ENCODE measurements around the gene CDKN2C. TPM values are rescaled to one million over a fixed set of nuclear protein-coding genes. Genes with fewer than 3 reads are reported as not detected.
"Not testable (repeated sequence)": the region's sequence is repeated elsewhere in the genome, so short reads cannot be mapped to it uniquely, and the experiment has no call there.

CDKN2C gene
- total and polyA plus RNA-seq, 9 donors = 17.4 to 65.6 (median 33.7) TPM

- no peaks in the 10 kb centered on the region for H3K36me3 ChIP-seq
- no peaks in the 10 kb centered on the region for H3K4me1 ChIP-seq (ENCODE audit: insufficient read depth)
- DNase-seq = no peak
- no peaks in the 10 kb centered on the region for H3K27me3 ChIP-seq
- H3K4me3 ChIP-seq = no peak overlapping the region
- intact Hi-C loops (cut with DNase I) = loop anchor here in 2 of 4 donors (5.0 to 10.0 kb wide), 2 partner anchors 223 to 250 kb away; no protein-coding TSS in a partner anchor
- no peak for TF ChIP-seq POLR2A (IDR thresholded peaks at IDR 0.05)
- TF ChIP-seq, protein P1, sequence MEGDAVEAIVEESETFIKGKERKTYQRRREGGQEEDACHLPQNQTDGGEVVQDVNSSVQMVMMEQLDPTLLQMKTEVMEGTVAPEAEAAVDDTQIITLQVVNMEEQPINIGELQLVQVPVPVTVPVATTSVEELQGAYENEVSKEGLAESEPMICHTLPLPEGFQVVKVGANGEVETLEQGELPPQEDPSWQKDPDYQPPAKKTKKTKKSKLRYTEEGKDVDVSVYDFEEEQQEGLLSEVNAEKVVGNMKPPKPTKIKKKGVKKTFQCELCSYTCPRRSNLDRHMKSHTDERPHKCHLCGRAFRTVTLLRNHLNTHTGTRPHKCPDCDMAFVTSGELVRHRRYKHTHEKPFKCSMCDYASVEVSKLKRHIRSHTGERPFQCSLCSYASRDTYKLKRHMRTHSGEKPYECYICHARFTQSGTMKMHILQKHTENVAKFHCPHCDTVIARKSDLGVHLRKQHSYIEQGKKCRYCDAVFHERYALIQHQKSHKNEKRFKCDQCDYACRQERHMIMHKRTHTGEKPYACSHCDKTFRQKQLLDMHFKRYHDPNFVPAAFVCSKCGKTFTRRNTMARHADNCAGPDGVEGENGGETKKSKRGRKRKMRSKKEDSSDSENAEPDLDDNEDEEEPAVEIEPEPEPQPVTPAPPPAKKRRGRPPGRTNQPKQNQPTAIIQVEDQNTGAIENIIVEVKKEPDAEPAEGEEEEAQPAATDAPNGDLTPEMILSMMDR (IDR thresholded peaks at IDR 0.05) = no peak
- no peak for TF ChIP-seq EP300 (IDR thresholded peaks at IDR 0.05)
- H3K27ac ChIP-seq = no peak overlapping the region
- no peaks in the 10 kb centered on the region for H3K9me3 ChIP-seq
Measured at GRCh38 chr1:50934838-50935237, 35.2 kb upstream of the CDKN2C start.

DNA sequence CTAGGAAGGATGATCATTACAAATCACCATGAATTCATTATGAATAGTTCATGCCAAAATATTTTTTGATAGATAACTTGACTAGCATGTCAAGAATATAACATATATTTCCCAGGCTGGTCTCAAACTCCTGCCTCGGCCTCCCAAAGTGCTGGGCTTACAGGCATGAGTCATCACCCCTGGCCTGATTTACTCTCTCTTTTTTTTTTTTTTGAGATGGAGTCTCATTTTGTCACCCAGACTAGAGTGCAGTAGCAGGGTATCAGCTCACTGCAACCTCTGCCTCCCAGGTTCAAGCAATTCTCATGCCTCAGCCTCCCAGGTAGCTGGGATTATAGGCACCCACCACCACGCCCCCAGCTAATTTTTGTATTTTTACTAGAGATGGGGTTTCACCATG is 34.8 kb upstream of the CDKN2C start:
- H3K4me1 ChIP-seq (ENCODE audit: insufficient read depth); H3K36me3 ChIP-seq; H3K27me3 ChIP-seq; DNase-seq; H3K27ac ChIP-seq; H3K9me3 ChIP-seq; H3K4me3 ChIP-seq: not testable (repeated sequence)
- intact Hi-C loops (cut with DNase I) = loop anchor here in 1 of 4 donors (10.0 kb wide), 1 partner anchor 250 kb away; no protein-coding TSS in a partner anchor
- 91 to 97% (median 96%) methylated on average over 2 of the region's 2 CpGs for WGBS, 3 donors

GRCh38 chr1:50936321-50936720 is 33.7 kb upstream of the CDKN2C start:
- H3K4me3 ChIP-seq = no peak overlapping the region
- no peaks in the 10 kb centered on the region for H3K9me3 ChIP-seq
- no peak for DNase-seq
- H3K4me1 ChIP-seq (ENCODE audit: insufficient read depth) = no peaks in the 10 kb centered on the region
- H3K27me3 ChIP-seq = no peaks in the 10 kb centered on the region
- TF ChIP-seq POLR2A (IDR thresholded peaks at IDR 0.05) = no peak
- TF ChIP-seq, protein P1 (IDR thresholded peaks at IDR 0.05) = no peak
- no peak for TF ChIP-seq EP300 (IDR thresholded peaks at IDR 0.05)
- H3K36me3 ChIP-seq = no peaks in the 10 kb centered on the region
- WGBS, 3 donors = 60 to 85% (median 60%) methylated on average over 2 of the region's 2 CpGs
- H3K27ac ChIP-seq = no peak overlapping the region
- intact Hi-C loops (cut with DNase I) = loop anchor here in 1 of 4 donors (10.0 kb wide), 1 partner anchor 248 kb away; no protein-coding TSS in a partner anchor

DNA sequence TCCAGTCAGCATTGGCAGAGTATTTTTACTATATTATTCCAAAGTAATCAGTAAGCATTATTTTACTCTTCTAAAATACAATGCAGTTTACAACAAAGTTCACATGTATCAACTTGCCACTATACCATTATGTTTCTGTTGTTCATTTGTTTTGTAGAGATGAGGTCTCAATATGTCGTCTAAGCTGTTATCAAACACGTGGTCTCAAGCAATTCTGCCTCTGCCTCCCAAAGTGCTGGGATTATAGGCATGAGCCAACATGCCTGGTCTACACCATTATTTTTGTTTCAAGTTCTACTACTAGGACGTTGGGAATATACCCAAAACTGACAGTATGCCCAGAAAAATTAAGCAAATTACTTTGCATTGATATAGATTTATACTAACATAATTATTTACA is 29.8 kb upstream of the CDKN2C start:
- Histone ChIP-seq H3K4me1 (ENCODE audit: insufficient read depth) (no peaks in the 10 kb centered on the region), H3K27me3 (no peaks in the 10 kb centered on the region), H3K4me3 (no peak overlapping the region), H3K27ac (no peak overlapping the region), H3K9me3 (no peaks in the 10 kb centered on the region), H3K36me3 (no peaks in the 10 kb centered on the region)
- intact Hi-C loops (cut with DNase I) = no loop called here
- TF ChIP-seq POLR2A (IDR thresholded peaks at IDR 0.05) (no peak), EP300 (IDR thresholded peaks at IDR 0.05) (no peak)
- TF ChIP-seq, protein P1 (IDR thresholded peaks at IDR 0.05) = no peak
- WGBS, 3 donors = 86 to 91% (median 90%) methylated on average over 3 of the region's 3 CpGs
- no peak for DNase-seq

DNA sequence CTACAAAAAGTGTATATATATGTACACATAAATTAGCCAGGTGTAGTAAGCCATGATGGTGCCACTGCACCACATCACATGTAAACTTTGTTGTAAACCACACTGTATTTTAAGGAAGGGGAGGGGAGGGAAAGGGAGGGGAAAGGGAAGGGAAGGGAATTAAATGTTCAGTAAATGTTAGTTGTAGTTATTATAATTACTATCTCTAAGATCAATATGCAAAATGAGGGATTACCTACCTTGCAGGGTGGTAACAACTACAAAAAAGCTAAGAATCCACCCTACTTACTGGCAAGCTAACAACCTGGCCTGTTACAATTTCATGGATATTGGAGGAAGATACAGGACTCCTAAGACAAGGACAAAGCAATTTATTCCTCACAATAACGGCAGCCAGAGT is 27.7 kb upstream of the CDKN2C start:
- no peak for DNase-seq
- Histone ChIP-seq H3K27me3 (no peaks in the 10 kb centered on the region), H3K27ac (no peak overlapping the region), H3K36me3 (no peaks in the 10 kb centered on the region), H3K9me3 (no peaks in the 10 kb centered on the region), H3K4me3 (no peak overlapping the region), H3K4me1 (ENCODE audit: insufficient read depth) (peaks cover 2% of the 10 kb centered on the region)
- 64 to 80% (median 70%) methylated on average over 1 of the region's 1 CpG for WGBS, 3 donors
- TF ChIP-seq, protein P1 (IDR thresholded peaks at IDR 0.05) = no peak
- intact Hi-C loops (cut with DNase I) = no loop called here
